K562 (cell line): ENCODE results near the gene RAB26. TPM values are rescaled to one million over a fixed set of nuclear protein-coding genes. Genes with fewer than 3 reads are reported as not detected.

Source experiments
- BRF2 ChIP-seq: IDR thresholded peaks from 3 replicates; pipeline ENCODE4 v1.6.1; 2011; ENCODE audit warnings: borderline replicate concordance, mild to moderate bottlenecking; ENCODE audit not compliant: insufficient read length, insufficient read depth
- CAMTA2 ChIP-seq: fragments of 250-450 bp; sonication (Bioruptor Pico); conservative IDR thresholded peaks from 2 replicates; pipeline ENCODE4 v1.5.1; 2022
- DACH1 ChIP-seq: fragments of 450-650 bp; IDR thresholded peaks from 2 replicates; pipeline ENCODE4 v1.6.1; 2018; ENCODE audit not compliant: partially characterized antibody
- DPF2 ChIP-seq: fragments of 450-650 bp; IDR thresholded peaks from 2 replicates; pipeline ENCODE4 v1.6.1; 2016
- ELF1 ChIP-seq: fragments of 200-800 bp; sonication (Bioruptor generic); IDR thresholded peaks from 2 replicates; pipeline ENCODE4 v1.6.1; 2016; ENCODE audit warnings: missing genetic modification characterization, missing compliant biosample characterization
- FOXM1 ChIP-seq, 2 experiments: fragments of 450-650 bp in 1 of 2; sonication (generic) in 1 of 2; formaldehyde crosslinking in 1 of 2; IDR thresholded peaks; 2 replicates each; pipeline versions ENCODE4 v1.6.1 to v1.9.0; 2017 to 2022; ENCODE audit warnings: low read depth in 2 of 2, mild to moderate bottlenecking in 2 of 2, missing genetic modification reagents in 1 of 2, moderate library complexity in 1 of 2
- HINFP ChIP-seq: fragments of 450-650 bp; conservative IDR thresholded peaks from 2 replicates; pipeline ENCODE4 v1.6.1; 2016; ENCODE audit warnings: missing genetic modification characterization, low read depth, mild to moderate bottlenecking, control low read depth, missing compliant biosample characterization
- L3MBTL2 ChIP-seq: fragments of 450-650 bp; IDR thresholded peaks from 2 replicates; pipeline ENCODE4 v1.6.1; 2016; ENCODE audit warnings: mild to moderate bottlenecking, moderate library complexity
- MLX ChIP-seq, 2 experiments: fragments of 450-650 bp in 1 of 2; sonication (generic) in 1 of 2; formaldehyde crosslinking; conservative IDR thresholded peaks; 2 replicates each; pipeline versions ENCODE4 v1.4.0 to v1.8.1; 2020 to 2022; ENCODE audit warnings: mild to moderate bottlenecking in 1 of 2, missing genetic modification reagents in 1 of 2
- NFE2L1 ChIP-seq: fragments of 450-650 bp; IDR thresholded peaks from 2 replicates; pipeline ENCODE4 v1.6.1; 2016; ENCODE audit warnings: missing genetic modification characterization, low read depth, mild to moderate bottlenecking, missing compliant biosample characterization, moderate library complexity, borderline replicate concordance
- NFIX ChIP-seq: fragments of 250-450 bp; sonication (Bioruptor Pico); IDR thresholded peaks from 2 replicates; pipeline ENCODE4 v1.4.0; 2020; ENCODE audit warnings: low read depth, mild to moderate bottlenecking, moderate library complexity
- POLR2A ChIP-seq: fragments of 450-650 bp; conservative IDR thresholded peaks from 2 replicates; pipeline ENCODE4 v1.6.1; 2016
- POLR2H ChIP-seq: IDR thresholded peaks from 2 replicates; pipeline ENCODE4 v1.6.1; 2016; ENCODE audit warnings: missing genetic modification characterization, low read depth, mild to moderate bottlenecking, control low read depth, missing compliant biosample characterization, moderate library complexity
- RAD51 ChIP-seq: fragments of 450-650 bp; IDR thresholded peaks from 2 replicates; pipeline ENCODE4 v1.7.1; 2016; ENCODE audit warnings: low read depth, mild to moderate bottlenecking, borderline replicate concordance
- RB1 ChIP-seq: fragments of 450-650 bp; IDR thresholded peaks from 2 replicates; pipeline ENCODE4 v1.6.1; 2017; ENCODE audit warnings: low read depth, mild to moderate bottlenecking
- SRF ChIP-seq, 2 experiments: fragments of 250-450, 450-650 bp in 1 of 2; sonication (Bioruptor Pico) in 1 of 2; sonication (generic) in 1 of 2; formaldehyde crosslinking; IDR thresholded peaks; 2 replicates each; pipeline versions ENCODE4 v1.5.0 to v1.5.1; 2020 to 2022; ENCODE audit warnings: mild to moderate bottlenecking in 1 of 2, missing genetic modification reagents in 1 of 2
- U2AF1 ChIP-seq: fragments of 200-400 bp; formaldehyde crosslinking; optimal IDR thresholded peaks from 2 replicates; pipeline ENCODE3; 2017; ENCODE audit warnings: mild to moderate bottlenecking, low read depth, low read length, moderate library complexity
- ZBTB17 ChIP-seq: fragments of 450-650 bp; formaldehyde crosslinking; IDR thresholded peaks from 2 replicates; pipeline ENCODE4 v1.4.0; 2020; ENCODE audit warnings: mild to moderate bottlenecking
- ZFX ChIP-seq: sonication (generic); formaldehyde crosslinking; IDR thresholded peaks from 2 replicates; pipeline ENCODE4 v1.8.0; 2022; ENCODE audit warnings: mild to moderate bottlenecking, missing genetic modification reagents, moderate library complexity
- ZNF184 ChIP-seq: sonication (generic); formaldehyde crosslinking; IDR thresholded peaks from 2 replicates; pipeline ENCODE4 v1.5.0; 2020; ENCODE audit warnings: missing genetic modification reagents
- ZNF785 ChIP-seq: fragments of 250-450 bp; sonication (Bioruptor Pico); IDR thresholded peaks from 2 replicates; pipeline ENCODE4 v1.4.0; 2020; ENCODE audit warnings: mild to moderate bottlenecking
- ZNF79 ChIP-seq: fragments of 250-450 bp; sonication (Bioruptor Pico); IDR thresholded peaks from 2 replicates; pipeline ENCODE4 v1.4.0; 2020; ENCODE audit warnings: low read depth, mild to moderate bottlenecking, moderate library complexity
- polyA plus RNA-seq, 8 experiments: library from polyadenylated mRNA; depleted of rRNA in 4 of 8; stranded (reverse) in 5 of 8; unstranded in 3 of 8; fragments of >200 nt; fragmentation: Nextera tagmentation in 2 of 8; fragmentation: Illumina TruSeq in 1 of 8; extraction: Ambion mirVana in 2 of 8; extraction: Trizol in 1 of 8; gene quantifications; 2 replicates each; pipeline versions ENCODE4 v1.2.1 to v1.2.3, GENCODE V29; 2011 to 2014; ENCODE audit warnings: inconsistent platforms in 1 of 8, missing spikeins in 1 of 8
- total RNA-seq, 7 experiments: library from RNA; depleted of rRNA in 6 of 7; stranded (reverse); fragments of >200 nt in 6 of 7; fragmentation: Illumina TruSeq in 2 of 7; extraction: Trizol in 2 of 7; gene quantifications; 2 replicates each; pipeline versions ENCODE4 v1.2.1 to v1.2.3, GENCODE V29; 2011 to 2021; ENCODE audit warnings: low replicate concordance in 1 of 7
- TF ChIP-seq, protein P1 (sequence below): sonication (generic); formaldehyde crosslinking; IDR thresholded peaks from 2 replicates; pipeline ENCODE4 v1.8.1; 2023; ENCODE audit warnings: mild to moderate bottlenecking, missing genetic modification reagents

RAB26 gene
- total and polyA plus RNA-seq, 9 of the 15 experiments (the other 6 are each of a cell fraction or from before 2014, with no cell fraction given): 0.25 to 6.1 (median 2.1) TPM

- TF ChIP-seq FOXM1 (IDR thresholded peaks at IDR 0.05; ENCODE audit: low read depth) (no peak; the same call in none of the 2 replicates), FOXM1 (CRISPR knock-in tag; IDR thresholded peaks at IDR 0.05; ENCODE audit: low read depth) (peak; percentile 88; the same call in 1 of the 2 replicates), ZNF184 (CRISPR knock-in tag) (no peak), DACH1 (no peak), RB1 (peak; percentile 81), ELF1 (peak; percentile 99), L3MBTL2 (peak; percentile 83), POLR2H (peak; percentile 99), MLX (CRISPR knock-in tag; conservative IDR thresholded peaks at IDR 0.05) (peak; percentile 71 to 92; a peak in 2 of 4 replicates), NFE2L1 (tag) (no peak), RAD51 (no peak), ZNF79 (CRISPR knock-in tag) (no peak), CAMTA2 (CRISPR knock-in tag) (0 out of 2 replicates have a peak, but pooled peaks have one; percentile 73), ZBTB17 (CRISPR knock-in tag) (no peak; the same call in 1 of the 2 replicates), BRF2 (no peak), ZFX (CRISPR knock-in tag) (peak; percentile 92), SRF (CRISPR knock-in tag; IDR thresholded peaks at IDR 0.05) (peak in 1 of 2 experiments; percentile 88; a peak in 2 of 4 replicates), POLR2A (peak; percentile 100), U2AF1 (no peak), DPF2 (peak; percentile 16; the same call in 1 of the 2 replicates), ZNF785 (no peak), NFIX (no peak), HINFP (no peak)
- TF ChIP-seq, protein P1, sequence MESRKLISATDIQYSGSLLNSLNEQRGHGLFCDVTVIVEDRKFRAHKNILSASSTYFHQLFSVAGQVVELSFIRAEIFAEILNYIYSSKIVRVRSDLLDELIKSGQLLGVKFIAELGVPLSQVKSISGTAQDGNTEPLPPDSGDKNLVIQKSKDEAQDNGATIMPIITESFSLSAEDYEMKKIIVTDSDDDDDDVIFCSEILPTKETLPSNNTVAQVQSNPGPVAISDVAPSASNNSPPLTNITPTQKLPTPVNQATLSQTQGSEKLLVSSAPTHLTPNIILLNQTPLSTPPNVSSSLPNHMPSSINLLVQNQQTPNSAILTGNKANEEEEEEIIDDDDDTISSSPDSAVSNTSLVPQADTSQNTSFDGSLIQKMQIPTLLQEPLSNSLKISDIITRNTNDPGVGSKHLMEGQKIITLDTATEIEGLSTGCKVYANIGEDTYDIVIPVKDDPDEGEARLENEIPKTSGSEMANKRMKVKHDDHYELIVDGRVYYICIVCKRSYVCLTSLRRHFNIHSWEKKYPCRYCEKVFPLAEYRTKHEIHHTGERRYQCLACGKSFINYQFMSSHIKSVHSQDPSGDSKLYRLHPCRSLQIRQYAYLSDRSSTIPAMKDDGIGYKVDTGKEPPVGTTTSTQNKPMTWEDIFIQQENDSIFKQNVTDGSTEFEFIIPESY (CRISPR knock-in tag): no peak; the same call in 1 of the 2 replicates
Measured at GRCh38 chr16:2155091-2155950, 6.9 kb downstream of the RAB26 start, which contains the start of gene TRAF7 (continued).
